Cardiac fibroblast (primary cell): ENCODE measurements around the gene BACH2.
"Not testable (repeated sequence)": the region's sequence is repeated elsewhere in the genome, so short reads cannot be mapped to it uniquely, and the experiment has no call there.

ENCODE experiments used
- DNase-seq, 2 donors: peaks; one replicate each; pipeline versions ENCODE4 v3.0.0 to v3.0.0-alpha.2; 2010; ENCODE audit warnings: low read depth in 2 of 2
- H3K4me3 ChIP-seq, 2 donors: replicated peaks in 1 of 2; 1 replicate in 1 of 2; 2 replicates in 1 of 2; pipeline ENCODE4 v1.5.1; 2011; ENCODE audit warnings: low read depth in 2 of 2, low read length in 2 of 2, mild to moderate bottlenecking in 2 of 2, moderate library complexity in 1 of 2
- CTCF ChIP-seq: IDR thresholded peaks from one replicate; pipeline ENCODE4 v1.5.1; 2011; ENCODE audit warnings: low read depth, mild to moderate bottlenecking, low read length, inconsistent platforms

Gene BACH2

GRCh38 chr6:90296341-90297114 is at the start of gene BACH2:
TSS of gene BACH2 (minus strand) at chr6:90296843. CDS start at chr6:90008844, 287,999 bp downstream.
- DNase-seq, result peak; percentile 76 to 79
- H3K4me3 ChIP-seq, result peak within 1 kb of the TSS; percentile 54 to 60
- no peak for TF ChIP-seq CTCF

- no peak for TF ChIP-seq CTCF
- DNase-seq, result peak; percentile 29
- H3K4me3 ChIP-seq, result no peak overlapping the region
Observed at GRCh38 chr6:90343576-90343975, 46.9 kb upstream of the BACH2 start.

- no peak for TF ChIP-seq CTCF
- peak; percentile 6 to 19 for DNase-seq
- no peak overlapping the region for H3K4me3 ChIP-seq
Observed at GRCh38 chr6:90338409-90338808, 41.8 kb upstream of the BACH2 start.

GRCh38 chr6:90336388-90336947 is 39.8 kb upstream of the BACH2 start:
- H3K4me3 ChIP-seq, result no peak overlapping the region
- no peak for DNase-seq
- TF ChIP-seq CTCF, result no peak

GRCh38 chr6:90333928-90334327 is 37.3 kb upstream of the BACH2 start:
- no peak for DNase-seq
- no peak overlapping the region for H3K4me3 ChIP-seq
- no peak for TF ChIP-seq CTCF

GRCh38 chr6:90332978-90333543 is 36.4 kb upstream of the BACH2 start:
- not testable (repeated sequence) for DNase-seq

GRCh38 chr6:90329386-90330077 is 32.9 kb upstream of the BACH2 start:
- H3K4me3 ChIP-seq, result no peak overlapping the region
- DNase-seq, result no peak
- no peak for TF ChIP-seq CTCF

More at GRCh38 chr6:90332978-90333543, 36.4 kb upstream of the BACH2 start:
- H3K4me3 ChIP-seq, result not testable (repeated sequence)
